Spleen (tissue), 11 donors: ENCODE measurements around the gene SSH2. TPM values are rescaled to one million over a fixed set of nuclear protein-coding genes. Genes with fewer than 3 reads are reported as not detected.
A peak's percentile ranks its signal among the peaks of the same experiment; 100 is the strongest.

Experiments used
- DNase-seq: peaks from one replicate; pipeline ENCODE4 v3.0.0-alpha.2; 2020
- H3K27ac ChIP-seq, 8 donors: fragments of 200-600 bp; sonication (generic) in 7 of 8; 1 replicate in 4 of 8; 2 replicates in 4 of 8; pipeline versions ENCODE4 v1.5.0 to v1.8.0; 2016 to 2021; ENCODE audit warnings: inconsistent platforms in 4 of 8, mild to moderate bottlenecking in 4 of 8, moderate library complexity in 1 of 8
- H3K27me3 ChIP-seq, 7 donors: fragments of 200-600 bp; sonication (generic) in 6 of 7; replicated peaks in 1 of 7; 1 replicate in 4 of 7; 2 replicates in 3 of 7; pipeline versions ENCODE4 v1.5.0 to v1.8.0; 2016 to 2021; ENCODE audit warnings: inconsistent platforms in 3 of 7, mild to moderate bottlenecking in 1 of 7
- H3K36me3 ChIP-seq, 6 donors: fragments of 200-600 bp; sonication (generic) in 5 of 6; 1 replicate in 4 of 6; 2 replicates in 2 of 6; pipeline versions ENCODE4 v1.5.0 to v1.8.0; 2016 to 2021; ENCODE audit warnings: inconsistent platforms in 2 of 6
- H3K4me1 ChIP-seq, 6 donors: fragments of 200-600 bp; sonication (generic) in 5 of 6; 1 replicate in 3 of 6; 2 replicates in 3 of 6; pipeline versions ENCODE4 v1.5.0 to v1.8.0; 2016 to 2021; ENCODE audit warnings: inconsistent platforms in 3 of 6
- H3K4me3 ChIP-seq, 8 donors: fragments of 200-600 bp; sonication (generic) in 7 of 8; 1 replicate in 4 of 8; 2 replicates in 4 of 8; pipeline versions ENCODE4 v1.5.0 to v1.8.0; 2016 to 2021; ENCODE audit warnings: inconsistent platforms in 4 of 8, mild to moderate bottlenecking in 4 of 8, moderate library complexity in 2 of 8
- H3K9me3 ChIP-seq, 8 donors: fragments of 200-600 bp; sonication (generic) in 7 of 8; 1 replicate in 4 of 8; 2 replicates in 4 of 8; pipeline versions ENCODE4 v1.5.0 to v1.8.0; 2016 to 2021; ENCODE audit warnings: inconsistent platforms in 4 of 8
- CTCF ChIP-seq, 11 experiments: fragments of 200-600 bp in 7 of 11; fragments of 450-650 bp in 4 of 11; sonication (generic) in 4 of 11; IDR thresholded peaks in 8 of 11; conservative IDR thresholded peaks in 3 of 11; 1 replicate in 7 of 11; 2 replicates in 4 of 11; pipeline versions ENCODE4 v1.4.0 to v1.8.0; 2016 to 2021; ENCODE audit warnings: antibody characterized with exemption in 11 of 11, inconsistent platforms in 4 of 11, mild to moderate bottlenecking in 1 of 11
- POLR2A ChIP-seq, 3 donors: fragments of 450-650 bp; IDR thresholded peaks; one replicate each; pipeline ENCODE4 v1.5.1; 2017; ENCODE audit warnings: antibody characterized with exemption in 3 of 3, mild to moderate bottlenecking in 1 of 3
- POLR2AphosphoS5 ChIP-seq, 3 donors: sonication (generic); formaldehyde crosslinking; IDR thresholded peaks; one replicate each; pipeline ENCODE4 v1.5.1; 2017; ENCODE audit warnings: antibody characterized with exemption in 3 of 3
- WGBS, 5 donors: extraction: QIAGEN DNeasy Blood & Tissue Kit in 3 of 5; methylation state at CpG; one replicate each; pipeline versions ENCODE4 v1.1.5 to v1.1.7; 2013 to 2018; 5-methylcytosine and 5-hydroxymethylcytosine counted together
- intact Hi-C: fragments of 100-400 bp; cut with DNase I; formaldehyde crosslinking; loops from one replicate; pipeline ENCODE4 v1.15.0; 2023; ENCODE audit warnings: low total_unique reads
- polyA plus RNA-seq, 3 donors: library from polyadenylated mRNA; stranded (reverse); fragments of 200-250 nt; gene quantifications; one replicate each; pipeline ENCODE4 v1.2.1, GENCODE V29; 2013
- total RNA-seq, 7 donors: library from RNA; depleted of rRNA in 3 of 7; stranded (reverse); fragments of >200 nt in 3 of 7; fragmentation: NEBNext Ultra II Directional in 4 of 7; extraction: Animal tissue kit (Norgen Biotek cat#: 25700) in 4 of 7; gene quantifications; one replicate each; pipeline versions ENCODE4 v1.1.0 to v1.2.1, GENCODE V29; 2016 to 2021
- donor health status: healthy with polysubstance abuse.
- donor health status: DM: no; HTN: no; CAD: no; lungs with moderate emphysema.
- donor health status: DM: no; HTN: no; CAD: no.
- donor health status: Bipolar disorder and iron deficiency.
- donor health status: healthy.
- donor health status: DM: no; HTN: no; CAD: no.
- donor health status: DM: yes; HTN: yes; CAD: no.

The SSH2 gene
- total and polyA plus RNA-seq, 10 donors: 15.9 to 182 (median 113) TPM

- peak overlapping the region in 3 of 8 donors; percentile 18 to 53 (median 39) for H3K27ac ChIP-seq
- intact Hi-C loops: no loop called here
- peaks cover 34 to 52% (median 51%) of the 10 kb centered on the region in 6 donors for H3K4me1 ChIP-seq
- no peaks in the 10 kb centered on the region for H3K9me3 ChIP-seq
- 42 to 75% (median 51%) methylated on average over 45 to 85 of the region's 85 CpGs for WGBS, 5 donors
- TF ChIP-seq CTCF (IDR thresholded peaks at IDR 0.05 in 8 of 11, conservative IDR thresholded peaks at IDR 0.05 in 3 of 11): no peak
- TF ChIP-seq POLR2A (IDR thresholded peaks at IDR 0.05): no peak
- TF ChIP-seq POLR2AphosphoS5 (IDR thresholded peaks at IDR 0.05): no peak
- no peaks in the 10 kb centered on the region for H3K36me3 ChIP-seq
- peaks cover 0 to 47% (median 10%) of the 10 kb centered on the region in 7 donors for H3K27me3 ChIP-seq
- DNase-seq: peak; percentile 77
- H3K4me3 ChIP-seq: peak overlapping the region in 7 of 8 donors; percentile 33 to 69 (median 44)
These were observed 317.4 kb downstream of the SSH2 start for GRCh38 chr17:29612404-29613280.

GRCh38 chr17:29612094-29612403, 318.0 kb downstream of the SSH2 start:
- Histone ChIP-seq H3K4me1 (peaks cover 28 to 46% (median 45%) of the 10 kb centered on the region in 6 donors), H3K27ac (no peak overlapping the region), H3K4me3 (no peak overlapping the region), H3K36me3 (no peaks in the 10 kb centered on the region), H3K9me3 (no peaks in the 10 kb centered on the region), H3K27me3 (peaks cover 0 to 41% (median 10%) of the 10 kb centered on the region in 7 donors)
- no peak for TF ChIP-seq POLR2A (IDR thresholded peaks at IDR 0.05)
- DNase-seq: no peak
- intact Hi-C loops: no loop called here
- WGBS, 5 donors: 92 to 100% (median 94%) methylated on average over 4 to 12 of the region's 12 CpGs

- DNase-seq: no peak
- H3K36me3 ChIP-seq: no peaks in the 10 kb centered on the region
- intact Hi-C loops: no loop called here
- TF ChIP-seq CTCF (IDR thresholded peaks at IDR 0.05 in 8 of 11, conservative IDR thresholded peaks at IDR 0.05 in 3 of 11) (no peak), POLR2AphosphoS5 (IDR thresholded peaks at IDR 0.05) (no peak), POLR2A (IDR thresholded peaks at IDR 0.05) (no peak)
- H3K9me3 ChIP-seq: no peaks in the 10 kb centered on the region
- H3K4me1 ChIP-seq: peaks cover 23 to 41% (median 40%) of the 10 kb centered on the region in 6 donors
- no peak overlapping the region for H3K27ac ChIP-seq
- no peak overlapping the region for H3K4me3 ChIP-seq
- 95 to 99% (median 97%) methylated on average over 7 to 11 of the region's 11 CpGs for WGBS, 5 donors
- H3K27me3 ChIP-seq: peaks cover 0 to 36% (median 5%) of the 10 kb centered on the region in 7 donors
These were observed 318.5 kb downstream of the SSH2 start for GRCh38 chr17:29611351-29612093.

GRCh38 chr17:29610395-29610794, 319.6 kb downstream of the SSH2 start:
- Histone ChIP-seq H3K27me3 (peaks cover 0 to 28% (median 0%) of the 10 kb centered on the region in 7 donors), H3K4me3 (no peak overlapping the region), H3K27ac (no peak overlapping the region), H3K36me3 (no peaks in the 10 kb centered on the region), H3K9me3 (no peaks in the 10 kb centered on the region), H3K4me1 (peaks cover 15 to 30% (median 29%) of the 10 kb centered on the region in 6 donors)
- no peak for DNase-seq
- 77 to 95% (median 84%) methylated on average over 3 of the region's 3 CpGs for WGBS, 5 donors
- intact Hi-C loops: no loop called here
- TF ChIP-seq CTCF (IDR thresholded peaks at IDR 0.05 in 8 of 11, conservative IDR thresholded peaks at IDR 0.05 in 3 of 11) (no peak), POLR2A (IDR thresholded peaks at IDR 0.05) (no peak)
